Activated naive CD8-positive, alpha-beta T cell treated with anti-CD3 and anti-CD28 coated beads, Interleukin-2, amount 10 ng/mL, durations not matched to agents 7 days and 5 days (primary cell): Measurements from ENCODE around the gene KCNMB1. TPM values are rescaled to one million over a fixed set of nuclear protein-coding genes. Genes with fewer than 3 reads are reported as not detected.

Source experiments
- ATAC-seq: fragments of 150-1000 bp; cut with Tn5 transposase; one replicate; pipeline ENCODE4 v1.10.0; 2021; ENCODE audit warnings: low read depth, moderate library complexity
- POLR2A ChIA-PET: fragments of 350-600 bp; sonication (Branson Sonifier 250); formaldehyde crosslinking; loops from one replicate; lab custom pipeline; 2021; ENCODE audit warnings: antibody characterized with exemption; lab: Charles Lee
- DNase-seq: peaks from one replicate; pipeline ENCODE4 v3.0.0; 2021
- H3K27ac Mint-ChIP-seq: one replicate; pipeline ENCODE4 v1.8.0; 2022; ENCODE audit warnings: mild to moderate bottlenecking, mixed read lengths
- H3K27me3 Mint-ChIP-seq: one replicate; pipeline ENCODE4 v1.8.0; 2022; ENCODE audit warnings: mild to moderate bottlenecking, moderate library complexity, mixed read lengths
- H3K36me3 Mint-ChIP-seq: one replicate; pipeline ENCODE4 v1.8.0; 2021; ENCODE audit warnings: mild to moderate bottlenecking, mixed read lengths
- H3K4me1 Mint-ChIP-seq: one replicate; pipeline ENCODE4 v1.8.0; 2021; ENCODE audit warnings: mixed read lengths
- H3K4me3 Mint-ChIP-seq: one replicate; pipeline ENCODE4 v1.8.0; 2022; ENCODE audit warnings: mild to moderate bottlenecking, moderate library complexity, mixed read lengths
- H3K9me3 Mint-ChIP-seq: one replicate; pipeline ENCODE4 v1.8.0; 2021; ENCODE audit warnings: mixed read lengths
- total RNA-seq, 2 experiments: library from RNA; stranded (reverse); gene quantifications; one replicate each; pipeline ENCODE4 v1.2.3, GENCODE V29; 2021

KCNMB1 gene
- total RNA-seq, 2 experiments from 2014 or later: not detected

- DNase-seq (no peak), ATAC-seq (peak; percentile 30)
- Mint-ChIP-seq H3K9me3 (no peaks in the 10 kb centered on the region), H3K4me3 (peak overlapping the region; percentile 8), H3K4me1 (peaks cover 49% of the 10 kb centered on the region), H3K27me3 (peaks cover 3% of the 10 kb centered on the region), H3K36me3 (no peaks in the 10 kb centered on the region), H3K27ac (peak overlapping the region; percentile 27)
- POLR2A ChIA-PET: interaction anchor here (0.6 to 4.3 kb wide), 12 partner anchors 42 to 1303 kb away, joined by 3 to 34 read pairs (median 8); partner anchors contain the start of gene LCP2
Measured at GRCh38 chr5:170338291-170338690, 50.9 kb downstream of the KCNMB1 start.

GRCh38 chr5:170337045-170337733 is 52.0 kb downstream of the KCNMB1 start:
- POLR2A ChIA-PET: interaction anchor here (1.0 to 4.3 kb wide), 9 partner anchors 41 to 111 kb away, joined by 4 to 34 read pairs (median 7); partner anchors contain the start of gene LCP2
- DNase-seq: no peak
- Mint-ChIP-seq H3K4me3 (no peak overlapping the region), H3K4me1 (peaks cover 60% of the 10 kb centered on the region), H3K27me3 (peaks cover 2% of the 10 kb centered on the region), H3K27ac (no peak overlapping the region), H3K36me3 (no peaks in the 10 kb centered on the region), H3K9me3 (no peaks in the 10 kb centered on the region)
- ATAC-seq: no peak

DNA sequence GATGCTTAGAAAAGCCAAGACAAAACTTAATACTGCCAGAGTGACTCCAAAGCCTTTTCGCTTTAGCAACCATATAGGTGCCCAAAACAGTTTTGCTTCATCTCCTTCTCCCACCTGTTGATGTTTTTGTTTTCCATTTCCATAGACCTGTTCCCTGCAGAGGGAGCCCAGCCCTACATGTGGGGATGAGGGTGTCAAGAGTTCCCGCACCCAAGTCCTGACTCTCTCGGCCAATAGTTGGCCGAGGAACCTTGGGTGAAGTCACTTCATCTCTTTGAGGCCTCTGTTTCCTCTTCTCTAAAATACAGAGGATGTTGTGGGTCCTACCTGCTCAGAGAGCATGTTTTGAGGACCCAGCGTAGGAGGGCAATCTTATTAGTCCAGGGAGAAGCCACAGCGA is 53.1 kb downstream of the KCNMB1 start:
- H3K4me3 Mint-ChIP-seq: peak overlapping the region; percentile 71
- no peaks in the 10 kb centered on the region for H3K36me3 Mint-ChIP-seq
- no peaks in the 10 kb centered on the region for H3K27me3 Mint-ChIP-seq
- no peak for ATAC-seq
- H3K9me3 Mint-ChIP-seq: no peaks in the 10 kb centered on the region
- peak overlapping the region; percentile 89 for H3K27ac Mint-ChIP-seq
- H3K4me1 Mint-ChIP-seq: peaks cover 63% of the 10 kb centered on the region
- no peak for DNase-seq
- POLR2A ChIA-PET: interaction anchor here (0.6 to 4.3 kb wide), 3 partner anchors 40 to 71 kb away, joined by 4 to 34 read pairs (median 7); partner anchors contain the start of gene LCP2

GRCh38 chr5:170334626-170335025 is 54.5 kb downstream of the KCNMB1 start:
- Mint-ChIP-seq H3K36me3 (no peaks in the 10 kb centered on the region), H3K4me3 (no peak overlapping the region), H3K4me1 (peaks cover 63% of the 10 kb centered on the region), H3K27me3 (no peaks in the 10 kb centered on the region), H3K9me3 (no peaks in the 10 kb centered on the region), H3K27ac (no peak overlapping the region)
- ATAC-seq (no peak), DNase-seq (no peak)
- POLR2A ChIA-PET: interaction anchor here (0.6 to 6.1 kb wide), 11 partner anchors 30 to 1779 kb away, joined by 3 to 371 read pairs (median 15); partner anchors contain the start of gene LCP2

DNA sequence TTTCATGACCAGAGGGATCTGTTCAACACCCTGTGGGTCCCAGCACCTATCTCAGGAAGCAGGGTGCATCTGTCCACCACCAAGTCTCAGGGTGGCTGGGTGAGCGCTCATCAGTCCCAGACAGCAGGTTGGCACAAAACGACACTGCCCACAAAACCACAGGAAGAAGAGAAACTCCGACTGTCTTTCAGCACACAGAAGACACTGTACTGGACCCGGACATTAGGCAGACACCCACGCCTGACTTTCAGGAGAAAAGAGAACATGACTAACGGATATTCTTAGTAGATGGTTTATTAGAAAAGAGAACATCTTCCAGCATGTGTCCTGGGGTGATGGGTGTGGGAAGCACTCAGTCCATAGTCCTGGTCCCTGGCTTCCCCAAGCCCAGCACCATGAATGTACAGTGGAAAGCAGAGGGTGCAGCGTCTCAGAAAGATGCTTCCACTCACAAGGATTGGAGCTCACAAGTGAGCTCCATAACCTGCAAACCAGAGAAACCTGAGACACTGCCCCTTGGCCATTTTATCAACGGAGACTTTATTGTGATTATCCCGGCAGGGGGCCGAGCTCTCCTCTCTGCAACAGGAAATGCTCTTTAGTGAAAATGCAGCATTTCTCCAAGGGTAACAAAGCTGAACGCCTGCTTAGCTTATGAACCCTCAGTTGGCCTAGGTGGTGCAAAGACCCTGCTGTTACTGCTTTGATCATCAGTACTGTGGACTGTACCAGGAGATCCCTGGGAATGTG is 55.8 kb downstream of the KCNMB1 start:
- Mint-ChIP-seq H3K27me3 (no peaks in the 10 kb centered on the region), H3K27ac (no peak overlapping the region), H3K9me3 (no peaks in the 10 kb centered on the region), H3K36me3 (no peaks in the 10 kb centered on the region), H3K4me1 (peaks cover 56% of the 10 kb centered on the region), H3K4me3 (no peak overlapping the region)
- peak; percentile 46 for DNase-seq
- POLR2A ChIA-PET: interaction anchor here (0.9 to 6.1 kb wide), 10 partner anchors 29 to 75 kb away, joined by 3 to 371 read pairs (median 20); partner anchors contain the start of gene LCP2
- peak; percentile 27 for ATAC-seq

DNA sequence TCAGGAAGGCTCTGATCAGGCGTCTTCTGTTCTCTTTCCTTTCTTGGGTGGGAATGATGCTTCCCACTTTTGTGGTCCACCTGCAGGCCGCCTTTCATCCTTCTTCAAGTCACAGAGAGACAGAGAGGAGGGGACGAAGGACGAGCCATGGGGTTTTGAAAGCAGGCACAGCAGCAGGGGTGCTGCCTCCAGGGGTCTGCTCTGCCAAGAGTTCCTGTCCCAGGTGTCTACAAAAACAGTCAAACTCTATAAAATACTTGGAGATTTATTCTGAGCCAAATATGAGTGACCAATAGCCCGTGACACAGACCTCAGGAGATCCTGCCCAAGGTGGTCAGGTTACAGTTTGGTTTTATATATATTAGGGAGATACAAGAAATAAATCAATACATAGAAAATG is 57.1 kb downstream of the KCNMB1 start:
- DNase-seq (no peak), ATAC-seq (no peak)
- POLR2A ChIA-PET: interaction anchor here (1.1 to 6.1 kb wide), 13 partner anchors 13 to 70 kb away, joined by 3 to 371 read pairs (median 14); partner anchors contain the start of gene LCP2
- H3K4me1 Mint-ChIP-seq: peaks cover 49% of the 10 kb centered on the region
- no peaks in the 10 kb centered on the region for H3K27me3 Mint-ChIP-seq
- no peaks in the 10 kb centered on the region for H3K36me3 Mint-ChIP-seq
- no peaks in the 10 kb centered on the region for H3K9me3 Mint-ChIP-seq
- no peak overlapping the region for H3K27ac Mint-ChIP-seq
- H3K4me3 Mint-ChIP-seq: no peak overlapping the region

GRCh38 chr5:170330568-170331054 is 58.6 kb downstream of the KCNMB1 start:
- Mint-ChIP-seq H3K27ac (no peak overlapping the region), H3K4me3 (no peak overlapping the region), H3K9me3 (no peaks in the 10 kb centered on the region), H3K36me3 (no peaks in the 10 kb centered on the region), H3K27me3 (no peaks in the 10 kb centered on the region), H3K4me1 (peaks cover 34% of the 10 kb centered on the region)
- POLR2A ChIA-PET: interaction anchor here (0.8 to 6.1 kb wide), 15 partner anchors 11 to 104 kb away, joined by 3 to 371 read pairs (median 9); partner anchors contain the start of gene LCP2
- DNase-seq: peak; percentile 61
- peak; percentile 13 for ATAC-seq

- DNase-seq (no peak), ATAC-seq (no peak)
- Mint-ChIP-seq H3K27ac (no peak overlapping the region), H3K4me1 (peaks cover 25% of the 10 kb centered on the region), H3K27me3 (no peaks in the 10 kb centered on the region), H3K36me3 (peaks cover 3% of the 10 kb centered on the region), H3K4me3 (no peak overlapping the region), H3K9me3 (no peaks in the 10 kb centered on the region)
- POLR2A ChIA-PET: interaction anchor here (1.4 to 6.1 kb wide), 3 partner anchors 13 to 54 kb away, joined by 3 to 371 read pairs (median 30); partner anchors contain the start of gene LCP2
Measured at GRCh38 chr5:170329524-170329923, 59.6 kb downstream of the KCNMB1 start.

DNA sequence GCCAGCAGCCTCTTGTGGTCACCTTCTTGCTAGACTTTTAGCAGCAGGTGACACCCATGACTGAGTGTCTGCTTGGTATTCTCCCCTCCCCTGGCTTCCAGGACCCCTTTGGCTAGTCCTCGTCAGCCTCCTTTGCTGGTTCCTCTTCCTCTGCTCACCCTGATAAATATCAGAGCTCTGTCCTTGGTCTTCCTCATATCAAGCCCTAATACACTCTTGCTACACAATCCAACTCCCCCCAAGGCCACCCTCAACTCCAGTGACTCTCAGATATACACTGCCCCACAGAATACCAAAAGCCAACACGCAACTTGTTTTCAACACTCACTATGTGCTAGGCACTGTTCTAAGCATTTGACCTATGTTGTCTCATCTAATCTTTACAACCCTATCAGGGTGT is 61.3 kb downstream of the KCNMB1 start:
- ATAC-seq (no peak), DNase-seq (no peak)
- Mint-ChIP-seq H3K36me3 (peaks cover 4% of the 10 kb centered on the region), H3K4me3 (no peak overlapping the region), H3K27ac (no peak overlapping the region), H3K9me3 (peaks cover 4% of the 10 kb centered on the region), H3K4me1 (peaks cover 9% of the 10 kb centered on the region), H3K27me3 (no peaks in the 10 kb centered on the region)
- POLR2A ChIA-PET: interaction anchor here (0.8 to 1.4 kb wide), 3 partner anchors 14 to 29 kb away, joined by 3 to 10 read pairs (median 3); no protein-coding TSS in a partner anchor

GRCh38 chr5:170327168-170327567 is 62.0 kb downstream of the KCNMB1 start:
- Mint-ChIP-seq H3K4me3 (no peak overlapping the region), H3K4me1 (peaks cover 3% of the 10 kb centered on the region), H3K9me3 (peaks cover 4% of the 10 kb centered on the region), H3K27me3 (no peaks in the 10 kb centered on the region), H3K27ac (no peak overlapping the region), H3K36me3 (peaks cover 4% of the 10 kb centered on the region)
- POLR2A ChIA-PET: interaction anchor here (0.7 kb wide), 1 partner anchor 34 kb away, joined by 3 read pairs; no protein-coding TSS in a partner anchor
- DNase-seq (no peak), ATAC-seq (no peak)
